Transverse colon (tissue), 4 donors: ENCODE results near the gene NME5.

ENCODE experiments used
- CTCF ChIP-seq, 5 experiments: fragments of 200-600 bp in 3 of 5; fragments of 450-650 bp in 2 of 5; sonication (generic) in 3 of 5; IDR thresholded peaks; 1 replicate in 2 of 5; 2 replicates in 3 of 5; pipeline ENCODE4 v1.5.1; 2016 to 2017; ENCODE audit warnings: antibody characterized with exemption in 5 of 5, inconsistent platforms in 3 of 5, mild to moderate bottlenecking in 2 of 5, moderate library complexity in 1 of 5
- POLR2A ChIP-seq: fragments of 450-650 bp; IDR thresholded peaks from one replicate; pipeline ENCODE4 v1.6.1; 2016; ENCODE audit warnings: antibody characterized with exemption, mild to moderate bottlenecking, moderate library complexity
- POLR2AphosphoS5 ChIP-seq, 3 donors: sonication (generic); formaldehyde crosslinking; IDR thresholded peaks; one replicate each; pipeline ENCODE4 v1.6.1; 2016; ENCODE audit warnings: antibody characterized with exemption in 3 of 3

GRCh38 chr5:138159666-138160065 lies 20.4 kb upstream of the NME5 start:
- TF ChIP-seq CTCF (IDR thresholded peaks at IDR 0.05), result no peak
- TF ChIP-seq POLR2AphosphoS5 (IDR thresholded peaks at IDR 0.05), result no peak
- no peak for TF ChIP-seq POLR2A
